ENCODE data around the gene SLC6A8.

Gene SLC6A8

DNA sequence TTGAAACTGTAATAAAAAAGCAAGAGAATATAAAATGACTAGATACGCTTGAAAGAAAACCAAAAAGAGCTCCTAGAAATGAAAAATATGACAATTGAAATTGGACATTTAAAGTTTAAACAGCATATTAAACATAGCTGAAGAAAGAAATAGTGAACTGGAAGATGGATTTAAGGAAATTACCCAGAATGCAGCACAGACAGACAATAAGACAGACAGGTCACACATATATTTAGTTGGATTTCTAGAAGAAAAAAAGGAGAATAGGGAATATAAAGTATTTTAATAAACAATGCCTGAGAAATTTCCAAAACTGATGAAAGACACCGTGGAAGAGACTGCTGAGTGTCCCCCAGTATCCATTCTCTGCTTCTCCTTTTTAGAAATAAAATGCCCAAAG, 34.2 kb upstream of the SLC6A8 start:
- no peak overlapping the region for H3K27ac Mint-ChIP-seq (ENCODE audit: low read depth)
- DNase-seq (ENCODE audit: low spot score in 2 of 2) (no peak), ATAC-seq (replicated peaks; ENCODE audit: extremely low read depth, poor library complexity, severe bottlenecking) (no peak)
- no peaks in the 10 kb centered on the region for H3K36me3 Mint-ChIP-seq (ENCODE audit: insufficient read depth)
- H3K4me1 Mint-ChIP-seq: no peaks in the 10 kb centered on the region
- no peaks in the 10 kb centered on the region for H3K9me3 Mint-ChIP-seq
- H3K27me3 Mint-ChIP-seq: no peaks in the 10 kb centered on the region
- H3K4me3 Mint-ChIP-seq: no peak overlapping the region

DNA sequence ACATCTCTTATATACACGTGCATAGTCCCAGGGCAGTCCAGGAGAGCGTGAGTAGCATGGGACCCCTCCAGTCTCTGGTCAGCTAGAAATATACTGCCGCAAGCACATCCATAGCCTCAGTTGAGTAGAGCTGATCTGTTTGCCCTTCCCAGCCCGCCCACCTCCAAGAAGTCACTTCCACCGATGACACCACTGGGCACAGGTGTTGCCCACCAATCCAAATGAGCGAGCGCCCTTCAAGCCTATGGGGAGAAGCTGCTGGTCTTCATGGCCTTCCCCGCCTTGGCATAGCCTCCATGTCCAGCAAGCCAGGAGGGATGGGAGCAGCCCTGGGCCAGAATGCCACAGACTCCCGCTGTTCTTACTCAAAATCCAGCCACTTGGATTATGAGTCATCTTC, 30.6 kb upstream of the SLC6A8 start:
- Mint-ChIP-seq H3K27ac (ENCODE audit: low read depth) (no peak overlapping the region), H3K9me3 (no peaks in the 10 kb centered on the region), H3K4me3 (no peak overlapping the region), H3K36me3 (ENCODE audit: insufficient read depth) (peaks cover 2% of the 10 kb centered on the region), H3K4me1 (no peaks in the 10 kb centered on the region), H3K27me3 (peaks cover 11% of the 10 kb centered on the region)
- DNase-seq (ENCODE audit: low spot score in 2 of 2) (no peak), ATAC-seq (replicated peaks; ENCODE audit: extremely low read depth, poor library complexity, severe bottlenecking) (no peak)

DNA sequence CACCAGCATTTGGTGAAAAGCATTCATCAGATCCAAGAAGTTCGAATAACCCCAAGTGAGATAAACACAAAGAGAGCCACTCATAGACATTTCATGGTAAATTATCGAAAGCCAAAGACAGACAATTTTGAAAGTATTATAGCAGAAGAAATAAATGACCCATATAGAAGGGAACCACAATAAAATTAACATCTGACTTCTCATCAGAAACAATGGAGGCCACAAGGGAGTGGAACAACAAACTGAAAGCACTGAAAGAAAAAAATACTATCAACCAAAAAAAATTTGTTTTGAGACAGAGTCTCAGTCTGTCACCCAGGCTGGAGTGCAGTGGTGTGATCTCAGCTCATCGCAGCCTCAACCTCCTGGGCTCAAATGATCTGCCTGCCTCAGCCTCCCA, 28.5 kb upstream of the SLC6A8 start:
- no peaks in the 10 kb centered on the region for H3K9me3 Mint-ChIP-seq
- H3K36me3 Mint-ChIP-seq (ENCODE audit: insufficient read depth): peaks cover 2% of the 10 kb centered on the region
- peaks cover 11% of the 10 kb centered on the region for H3K27me3 Mint-ChIP-seq
- no peak for ATAC-seq (replicated peaks; ENCODE audit: extremely low read depth, poor library complexity, severe bottlenecking)
- DNase-seq (ENCODE audit: low spot score in 2 of 2): no peak
- no peak overlapping the region for H3K27ac Mint-ChIP-seq (ENCODE audit: low read depth)
- no peak overlapping the region for H3K4me3 Mint-ChIP-seq
- no peaks in the 10 kb centered on the region for H3K4me1 Mint-ChIP-seq

- ATAC-seq (replicated peaks; ENCODE audit: extremely low read depth, poor library complexity, severe bottlenecking) (no peak), DNase-seq (ENCODE audit: low spot score in 2 of 2) (peak in 1 of 2 donors; percentile 41)
- Mint-ChIP-seq H3K9me3 (no peaks in the 10 kb centered on the region), H3K27me3 (peaks cover 21% of the 10 kb centered on the region), H3K4me3 (no peak overlapping the region), H3K4me1 (no peaks in the 10 kb centered on the region), H3K36me3 (ENCODE audit: insufficient read depth) (peaks cover 2% of the 10 kb centered on the region), H3K27ac (ENCODE audit: low read depth) (no peak overlapping the region)
Observed at GRCh38 chrX:153662266-153662665, 25.5 kb upstream of the SLC6A8 start.

DNA sequence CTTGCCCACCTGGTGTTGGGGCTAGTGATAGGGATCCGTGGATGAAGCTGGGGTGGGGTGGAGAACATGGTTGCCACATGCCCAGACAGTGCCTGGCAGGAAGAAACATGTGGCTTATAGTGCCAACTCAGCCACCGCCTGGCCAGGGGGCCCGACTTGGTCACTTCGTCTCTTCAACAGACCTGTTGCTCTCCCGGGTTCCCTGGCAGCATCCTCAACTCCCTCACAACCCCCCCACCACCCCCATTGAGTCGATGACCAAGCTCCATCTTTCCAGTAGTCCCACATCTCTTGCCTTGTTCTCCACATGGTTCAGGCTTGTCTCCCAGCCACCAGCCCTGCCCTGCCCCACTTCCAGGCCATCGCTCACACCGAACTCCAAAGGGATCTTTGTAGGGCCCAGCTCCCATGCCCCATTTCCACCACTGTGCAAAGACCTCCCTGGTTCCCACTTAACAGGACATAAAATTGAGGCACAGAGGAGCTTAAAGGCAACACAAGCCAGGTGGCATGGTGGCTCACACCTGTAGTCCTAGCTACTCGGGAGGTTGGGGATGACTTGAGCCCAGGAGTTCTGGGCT, 21.9 kb upstream of the SLC6A8 start:
- Mint-ChIP-seq H3K36me3 (ENCODE audit: insufficient read depth) (no peaks in the 10 kb centered on the region), H3K4me3 (no peak overlapping the region), H3K27ac (ENCODE audit: low read depth) (no peak overlapping the region), H3K4me1 (peaks cover 8% of the 10 kb centered on the region), H3K27me3 (peaks cover 27% of the 10 kb centered on the region), H3K9me3 (no peaks in the 10 kb centered on the region)
- DNase-seq (ENCODE audit: low spot score in 2 of 2): no peak
- no peak for ATAC-seq (replicated peaks; ENCODE audit: extremely low read depth, poor library complexity, severe bottlenecking)

DNA sequence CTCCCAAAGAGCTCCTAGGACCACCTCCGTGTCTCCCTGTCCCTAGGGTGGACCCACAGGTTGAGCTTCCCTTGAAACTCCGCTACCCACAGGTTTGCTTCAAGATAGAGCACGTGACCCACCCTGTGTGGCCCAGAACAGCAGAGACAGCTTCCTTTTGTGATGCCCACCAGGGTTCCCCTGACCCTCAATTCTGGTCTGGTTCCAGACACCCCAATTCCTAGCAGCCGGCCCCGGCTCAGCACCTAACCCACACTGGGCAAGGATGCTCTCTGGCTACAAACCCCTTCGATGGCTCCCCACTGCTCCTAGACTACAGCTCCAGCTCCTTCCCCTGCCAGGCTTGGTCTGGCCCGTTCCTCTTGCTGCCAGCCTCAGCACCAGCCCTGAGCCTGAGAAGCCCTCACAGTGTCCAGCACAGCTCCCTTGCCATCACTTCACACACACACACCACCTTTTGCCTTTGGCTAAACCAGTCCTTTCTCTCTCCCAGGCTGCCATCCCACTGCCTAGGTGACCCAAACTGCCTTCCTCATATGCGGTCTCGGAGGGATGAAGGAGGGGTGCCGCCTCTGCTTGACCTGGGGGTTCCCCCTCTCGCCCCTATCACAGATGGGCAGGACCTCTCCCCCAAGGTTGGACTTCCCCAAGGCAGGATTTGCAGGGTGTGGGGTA, 20.3 kb upstream of the SLC6A8 start:
- DNase-seq (ENCODE audit: low spot score in 2 of 2) (no peak), ATAC-seq (replicated peaks; ENCODE audit: extremely low read depth, poor library complexity, severe bottlenecking) (no peak)
- peaks cover 8% of the 10 kb centered on the region for H3K4me1 Mint-ChIP-seq
- H3K36me3 Mint-ChIP-seq (ENCODE audit: insufficient read depth): no peaks in the 10 kb centered on the region
- H3K27me3 Mint-ChIP-seq: peaks cover 21% of the 10 kb centered on the region
- peak overlapping the region; percentile 38 for H3K27ac Mint-ChIP-seq (ENCODE audit: low read depth)
- no peaks in the 10 kb centered on the region for H3K9me3 Mint-ChIP-seq
- peak overlapping the region; percentile 71 for H3K4me3 Mint-ChIP-seq

GRCh38 chrX:153667956-153668396, 19.8 kb upstream of the SLC6A8 start:
- no peaks in the 10 kb centered on the region for H3K36me3 Mint-ChIP-seq (ENCODE audit: insufficient read depth)
- peak overlapping the region; percentile 71 for H3K4me3 Mint-ChIP-seq
- H3K27ac Mint-ChIP-seq (ENCODE audit: low read depth): peak overlapping the region; percentile 38
- DNase-seq (ENCODE audit: low spot score in 2 of 2) (peak; percentile 55 to 69), ATAC-seq (replicated peaks; ENCODE audit: extremely low read depth, poor library complexity, severe bottlenecking) (peak; percentile 71)
- peaks cover 26% of the 10 kb centered on the region for H3K27me3 Mint-ChIP-seq
- peaks cover 8% of the 10 kb centered on the region for H3K4me1 Mint-ChIP-seq
- H3K9me3 Mint-ChIP-seq: no peaks in the 10 kb centered on the region

GRCh38 chrX:153668423-153669173, 19.1 kb upstream of the SLC6A8 start:
- Mint-ChIP-seq H3K27ac (ENCODE audit: low read depth) (no peak overlapping the region), H3K27me3 (peaks cover 28% of the 10 kb centered on the region), H3K36me3 (ENCODE audit: insufficient read depth) (no peaks in the 10 kb centered on the region), H3K9me3 (no peaks in the 10 kb centered on the region), H3K4me1 (peaks cover 8% of the 10 kb centered on the region), H3K4me3 (no peak overlapping the region)
- ATAC-seq (replicated peaks; ENCODE audit: extremely low read depth, poor library complexity, severe bottlenecking) (no peak), DNase-seq (ENCODE audit: low spot score in 2 of 2) (no peak)

- Mint-ChIP-seq H3K9me3 (no peaks in the 10 kb centered on the region), H3K27me3 (peaks cover 35% of the 10 kb centered on the region), H3K27ac (ENCODE audit: low read depth) (no peak overlapping the region), H3K36me3 (ENCODE audit: insufficient read depth) (no peaks in the 10 kb centered on the region), H3K4me3 (no peak overlapping the region), H3K4me1 (peaks cover 12% of the 10 kb centered on the region)
- DNase-seq (ENCODE audit: low spot score in 2 of 2) (peak in 1 of 2 donors; percentile 31), ATAC-seq (replicated peaks; ENCODE audit: extremely low read depth, poor library complexity, severe bottlenecking) (no peak)
Observed at GRCh38 chrX:153669174-153669890, 18.4 kb upstream of the SLC6A8 start.

GRCh38 chrX:153669901-153670731, 17.6 kb upstream of the SLC6A8 start:
- Mint-ChIP-seq H3K36me3 (ENCODE audit: insufficient read depth) (no peaks in the 10 kb centered on the region), H3K27ac (ENCODE audit: low read depth) (no peak overlapping the region), H3K4me3 (no peak overlapping the region), H3K4me1 (peaks cover 13% of the 10 kb centered on the region), H3K27me3 (peaks cover 43% of the 10 kb centered on the region), H3K9me3 (no peaks in the 10 kb centered on the region)
- ATAC-seq (replicated peaks; ENCODE audit: extremely low read depth, poor library complexity, severe bottlenecking): no peak
- DNase-seq (ENCODE audit: low spot score in 2 of 2): no peak

- Mint-ChIP-seq H3K4me1 (peaks cover 13% of the 10 kb centered on the region), H3K36me3 (ENCODE audit: insufficient read depth) (no peaks in the 10 kb centered on the region), H3K4me3 (no peak overlapping the region), H3K27me3 (peaks cover 41% of the 10 kb centered on the region), H3K9me3 (no peaks in the 10 kb centered on the region), H3K27ac (ENCODE audit: low read depth) (no peak overlapping the region)
- ATAC-seq (replicated peaks; ENCODE audit: extremely low read depth, poor library complexity, severe bottlenecking) (no peak), DNase-seq (ENCODE audit: low spot score in 2 of 2) (no peak)
Observed at GRCh38 chrX:153670748-153671588, 16.8 kb upstream of the SLC6A8 start.
